DMS153 treated with DMSO at 0.1 percent for 48 hours (cell line): Measurements from ENCODE around the gene TMEM61.
"Not testable (repeated sequence)": the region's sequence is repeated elsewhere in the genome, so short reads cannot be mapped to it uniquely, and the experiment has no call there.

Source experiments
- DNase-seq: peaks from one replicate; lab custom pipeline; 2025; ENCODE audit not compliant: unreplicated experiment; lab: John Stamatoyannopoulos, UW

TMEM61 gene

DNA sequence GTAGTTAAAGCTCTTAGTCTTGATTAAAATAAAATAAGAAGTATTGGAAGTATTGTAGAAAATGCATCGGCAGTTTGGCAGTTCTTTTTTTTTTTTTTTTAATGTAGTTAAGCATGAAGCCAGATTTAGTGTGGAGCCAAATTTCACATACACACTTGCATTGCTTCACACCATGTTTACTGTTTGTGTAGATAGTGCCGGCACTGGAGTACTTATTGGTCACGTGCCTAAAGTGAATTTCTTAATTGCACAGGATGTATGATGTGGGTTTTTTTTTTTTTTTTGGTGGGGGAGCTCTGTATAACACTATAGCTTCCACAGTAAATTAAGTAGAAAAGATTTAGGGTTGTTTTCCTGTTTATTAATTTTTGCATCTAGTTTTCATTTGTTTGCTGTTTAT is 21.2 kb upstream of the TMEM61 start:
- no peak for DNase-seq

GRCh38 chr1:54962612-54963395 is 17.6 kb upstream of the TMEM61 start:
- DNase-seq = no peak

GRCh38 chr1:54963829-54964228 is 16.6 kb upstream of the TMEM61 start:
- not testable (repeated sequence) for DNase-seq

DNA sequence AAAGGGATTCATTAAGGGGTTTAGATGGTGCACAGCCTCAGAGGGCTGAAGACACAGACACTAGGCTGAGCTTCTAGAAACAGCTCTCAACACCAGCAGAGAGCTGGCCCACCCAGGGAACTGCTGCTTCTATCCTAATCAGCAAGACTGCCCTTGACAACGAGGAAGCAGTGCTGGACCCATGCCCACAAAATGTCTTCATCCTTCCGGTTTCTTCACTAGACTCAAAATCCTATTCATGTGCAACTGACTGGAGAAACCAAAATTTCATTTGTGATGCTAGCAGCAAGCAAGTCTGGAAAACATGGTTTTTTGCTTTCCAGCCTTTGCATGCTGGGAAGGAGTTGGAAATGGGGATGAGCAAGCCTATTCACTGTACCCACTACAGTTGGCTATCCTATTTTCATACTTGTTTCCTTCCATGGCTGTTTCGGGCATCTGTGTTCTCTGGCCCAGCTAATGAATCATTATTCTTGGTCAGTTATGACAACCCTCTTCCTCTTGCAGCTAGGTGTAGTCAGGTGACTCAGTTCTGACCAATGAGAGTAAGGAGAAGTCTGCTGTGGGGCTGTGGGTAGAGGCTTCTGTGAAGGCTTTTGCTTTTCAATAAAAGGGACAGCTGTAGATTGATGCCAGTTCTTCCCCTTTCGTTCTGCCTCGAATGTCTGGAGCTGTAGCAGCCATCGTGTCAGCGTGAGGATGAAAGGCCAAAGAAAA is 14.6 kb upstream of the TMEM61 start:
- DNase-seq = no peak

DNA sequence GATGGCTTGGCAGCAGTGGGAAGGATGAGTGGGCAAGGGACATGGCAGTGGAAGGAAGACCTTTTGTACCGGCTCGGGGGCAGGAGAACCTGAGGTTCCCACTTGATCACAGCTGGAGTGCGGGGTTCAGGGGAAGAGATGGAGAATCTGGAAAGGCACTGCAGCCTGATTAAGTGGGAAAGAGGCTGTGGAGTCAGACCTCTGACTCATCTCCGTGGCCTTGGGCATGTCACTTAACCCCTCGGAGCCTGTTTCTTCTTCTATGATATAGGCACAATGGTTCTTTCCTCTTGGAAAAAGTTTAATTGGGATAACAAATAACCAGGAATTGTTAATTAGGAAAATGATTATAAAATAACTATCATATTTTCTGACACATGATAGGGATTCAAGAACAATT is 13.1 kb upstream of the TMEM61 start:
- DNase-seq = no peak

DNA sequence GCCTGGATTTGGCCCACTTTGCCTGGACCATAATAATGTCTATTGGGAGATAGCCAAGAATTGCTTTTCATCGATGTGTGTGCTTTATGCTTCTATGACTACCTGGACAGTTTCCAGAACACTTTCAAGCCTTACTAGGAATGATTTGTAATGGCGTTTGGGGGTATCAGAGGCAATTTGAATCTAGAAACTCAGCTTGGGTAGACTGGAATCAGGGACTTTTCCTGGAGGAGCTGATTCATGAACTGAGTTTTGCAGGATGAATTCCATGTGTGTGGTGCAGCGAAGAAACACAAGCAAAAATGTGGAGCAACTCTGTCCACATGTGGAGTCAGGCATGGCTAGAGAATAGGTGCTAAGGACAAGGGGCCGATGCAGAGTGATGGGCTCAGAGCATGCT is 11.9 kb upstream of the TMEM61 start:
- no peak for DNase-seq

DNA sequence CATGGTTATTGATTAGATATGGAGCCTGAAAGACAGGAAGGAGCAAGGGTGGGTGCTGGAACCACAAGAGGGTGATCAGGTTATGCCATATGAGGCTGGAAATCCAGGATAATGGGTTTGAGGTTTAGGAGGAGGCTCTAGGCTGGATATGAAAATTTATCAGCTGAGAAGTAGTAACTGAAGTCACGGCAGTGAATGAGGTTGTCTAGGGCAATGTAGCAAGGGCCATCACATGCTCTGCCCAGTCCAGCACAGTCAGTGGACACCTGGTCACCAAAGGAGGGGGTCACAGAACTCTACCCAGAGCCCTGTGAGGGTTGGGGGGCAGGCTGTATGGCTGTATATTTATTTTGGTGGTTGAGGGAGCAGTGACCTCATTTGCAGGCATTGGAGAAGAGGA is 10.5 kb upstream of the TMEM61 start:
- DNase-seq = no peak

- DNase-seq = no peak
Measured at GRCh38 chr1:54970901-54971300, 9.5 kb upstream of the TMEM61 start.

- DNase-seq = no peak
Measured at GRCh38 chr1:54971317-54971791, 9.1 kb upstream of the TMEM61 start.

DNA sequence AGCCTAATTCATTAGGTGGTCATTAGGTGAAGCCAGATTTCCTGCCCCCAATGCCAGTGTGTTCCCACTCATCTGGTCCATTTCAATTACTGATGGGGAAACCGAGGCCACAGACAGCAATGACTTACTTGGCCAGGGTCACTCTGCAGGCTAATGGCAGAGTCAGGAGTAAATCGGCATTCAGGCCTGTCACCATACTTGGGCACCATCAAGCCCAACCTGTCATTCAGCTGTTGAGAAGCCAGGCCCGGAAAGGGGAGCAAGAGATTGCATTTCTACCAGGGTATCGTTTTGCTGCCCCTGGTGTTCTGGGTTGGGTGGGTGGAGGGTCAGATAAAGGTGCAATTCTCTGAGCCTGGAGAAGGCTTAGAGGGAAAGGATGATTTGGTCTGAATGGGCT is 8.0 kb upstream of the TMEM61 start:
- no peak for DNase-seq

GRCh38 chr1:54973205-54973921 is 7.1 kb upstream of the TMEM61 start:
- DNase-seq = no peak

DNA sequence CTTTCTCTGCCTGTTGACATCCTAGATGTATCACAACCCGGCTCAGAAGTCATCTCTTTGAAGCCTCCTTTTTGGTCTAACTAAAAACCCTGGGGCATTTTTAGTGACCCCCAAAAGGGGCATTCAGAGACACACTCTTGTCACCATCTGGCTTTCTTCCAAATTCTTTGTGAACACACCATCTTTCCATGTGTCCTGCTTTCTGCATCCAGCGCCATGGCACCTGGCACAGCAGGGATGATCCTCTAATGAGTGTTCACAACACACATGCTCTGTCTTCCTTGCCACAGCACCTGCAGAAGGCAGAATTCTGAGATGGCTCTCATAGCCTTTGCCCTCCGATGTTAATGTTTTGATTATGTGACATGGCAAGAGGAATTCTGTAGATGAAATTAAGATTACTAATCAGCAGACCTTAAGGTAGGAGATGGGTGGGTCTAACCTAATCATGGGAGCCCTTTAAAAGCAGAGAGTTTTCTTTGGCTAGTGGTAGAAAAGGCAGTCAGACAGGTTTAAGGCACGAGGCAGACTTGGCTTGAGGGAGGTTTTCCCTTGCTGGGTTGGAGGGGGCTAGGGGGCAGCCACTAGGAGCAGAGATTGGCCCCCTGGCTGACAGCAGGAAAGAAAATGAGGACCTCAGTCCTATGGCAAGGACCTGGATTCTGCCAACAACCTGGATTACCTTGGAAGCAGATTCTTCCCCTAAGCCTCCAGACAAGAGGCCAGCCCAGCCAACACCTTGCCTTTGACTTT is 4.9 kb upstream of the TMEM61 start:
- no peak for DNase-seq

GRCh38 chr1:54976747-54977146 is 3.7 kb upstream of the TMEM61 start:
- peak; percentile 37 for DNase-seq

DNA sequence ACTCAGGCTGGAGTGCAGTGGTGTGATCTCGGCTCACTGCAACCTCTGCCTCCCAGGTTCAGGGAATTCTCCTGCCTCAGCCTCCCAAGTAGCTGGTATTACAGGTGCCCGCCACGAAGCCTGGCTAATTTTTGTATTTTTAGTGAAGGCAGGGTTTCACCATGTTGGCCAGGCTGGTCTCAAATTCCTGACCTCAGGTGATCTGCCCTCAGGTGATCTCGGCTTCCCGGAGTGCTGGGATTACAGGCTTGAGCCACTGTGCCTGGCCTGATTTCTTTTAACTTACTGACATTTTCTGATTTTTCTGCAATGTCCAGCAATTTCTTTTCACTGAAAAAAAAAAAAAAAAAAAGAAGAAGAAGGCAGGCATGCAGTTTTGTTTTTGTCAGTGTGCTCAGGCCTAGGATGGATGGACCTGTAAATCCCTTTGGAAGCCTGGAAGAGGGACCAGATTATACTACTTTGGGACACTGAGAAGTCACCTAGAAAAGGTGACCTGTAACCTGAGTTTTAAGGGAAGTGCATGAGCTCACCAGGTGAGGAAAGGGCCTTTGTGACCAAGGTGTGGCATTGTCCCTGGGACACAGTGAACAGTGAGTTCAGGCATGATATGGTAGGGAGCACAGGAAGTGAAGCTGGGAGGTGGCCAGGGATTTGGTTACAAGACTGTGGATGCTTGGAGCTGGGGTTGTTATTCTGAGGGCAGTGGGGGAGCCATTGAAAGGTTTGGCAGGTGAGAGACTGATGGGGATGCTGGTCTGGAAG is 2.7 kb upstream of the TMEM61 start:
- peak; percentile 65 for DNase-seq

- no peak for DNase-seq
Measured at GRCh38 chr1:54978528-54979326, 1.7 kb upstream of the TMEM61 start.

GRCh38 chr1:54979327-54979891 is 1.0 kb upstream of the TMEM61 start:
- DNase-seq = no peak

DNA sequence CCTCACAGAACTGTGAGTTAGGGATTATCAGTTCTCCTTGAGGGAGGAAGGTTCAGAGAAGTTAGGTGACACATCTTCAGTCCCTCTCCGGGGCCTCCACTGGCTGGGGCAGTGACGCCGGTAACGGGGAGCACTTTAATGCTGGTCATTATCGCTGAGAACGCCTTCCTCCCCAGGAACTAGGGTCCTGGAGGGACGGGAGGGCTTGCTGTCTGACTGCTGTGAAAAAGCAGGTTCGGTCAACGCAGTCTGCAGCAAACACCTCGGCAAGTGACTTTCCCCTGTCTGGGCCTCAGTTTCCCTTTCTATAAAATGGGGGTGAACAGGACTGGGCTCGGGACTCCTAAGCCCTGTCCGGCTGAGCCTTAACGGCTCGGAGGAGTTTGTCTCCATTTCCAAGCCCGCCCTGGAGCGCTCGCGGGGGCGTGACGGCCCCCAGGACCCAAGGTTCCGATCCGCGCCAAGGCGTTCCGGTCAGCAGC is 341 bp upstream of the TMEM61 start:
- DNase-seq = no peak

- DNase-seq = no peak
Measured at GRCh38 chr1:54981466-54981865, 1.0 kb downstream of the TMEM61 start.

GRCh38 chr1:54982739-54983138 is 2.3 kb downstream of the TMEM61 start:
- peak; percentile 83 for DNase-seq
